Fibroblast of lung (primary cell): Measurements from ENCODE around the gene GABPA. TPM values are rescaled to one million over a fixed set of nuclear protein-coding genes. Genes with fewer than 3 reads are reported as not detected.

Experiments used
- DNase-seq, 2 donors: peaks; one replicate each; pipeline versions ENCODE4 v3.0.0 to v3.0.0-alpha.2; 2010; ENCODE audit warnings: low read depth in 2 of 2
- H2AFZ ChIP-seq: 2 replicates; pipeline ENCODE4 v1.5.1; 2012; ENCODE audit warnings: low read length, control low read depth, inconsistent platforms
- H3K27ac ChIP-seq: 2 replicates; pipeline ENCODE4 v1.5.1; 2011; ENCODE audit warnings: low read length, control low read depth; ENCODE audit not compliant: insufficient read depth
- H3K27me3 ChIP-seq: 2 replicates; pipeline ENCODE4 v1.5.1; 2011; ENCODE audit warnings: mild to moderate bottlenecking, low read length; ENCODE audit not compliant: control insufficient read depth, insufficient read depth
- H3K36me3 ChIP-seq: 2 replicates; pipeline ENCODE4 v1.5.1; 2011; ENCODE audit warnings: low read length; ENCODE audit not compliant: control insufficient read depth, insufficient read depth
- H3K4me1 ChIP-seq: 2 replicates; pipeline ENCODE4 v1.5.1; 2011; ENCODE audit warnings: low read length; ENCODE audit not compliant: control insufficient read depth, insufficient read depth; ENCODE audit errors: extremely low read depth
- H3K4me2 ChIP-seq: 2 replicates; pipeline ENCODE4 v1.5.1; 2011; ENCODE audit warnings: low read length, control low read depth; ENCODE audit not compliant: insufficient read depth; ENCODE audit errors: extremely low read depth
- H3K4me3 ChIP-seq, 4 experiments: fragments of 200-600 bp in 1 of 4; sonication (generic) in 1 of 4; replicated peaks in 1 of 4; 2 replicates each; pipeline ENCODE4 v1.5.1; 2011 to 2016; ENCODE audit warnings: low read length in 4 of 4, low read depth in 3 of 4, mild to moderate bottlenecking in 3 of 4, control low read depth in 2 of 4, inconsistent platforms in 1 of 4, mixed read lengths in 1 of 4; ENCODE audit not compliant: insufficient read depth in 1 of 4; ENCODE audit errors: control extremely low read depth in 1 of 4
- H3K79me2 ChIP-seq: 2 replicates; pipeline ENCODE4 v1.5.1; 2012; ENCODE audit warnings: mild to moderate bottlenecking, low read length, inconsistent platforms; ENCODE audit not compliant: control insufficient read depth, insufficient read depth
- H3K9ac ChIP-seq: 2 replicates; pipeline ENCODE4 v1.5.1; 2011; ENCODE audit warnings: mild to moderate bottlenecking, low read length, control low read depth; ENCODE audit not compliant: insufficient read depth
- H3K9me3 ChIP-seq: 2 replicates; pipeline ENCODE4 v1.5.1; 2012; ENCODE audit warnings: low read depth, low read length; ENCODE audit not compliant: control insufficient read depth, insufficient read depth
- H4K20me1 ChIP-seq: 2 replicates; pipeline ENCODE4 v1.5.1; 2011; ENCODE audit warnings: low read length; ENCODE audit not compliant: control insufficient read depth, insufficient read depth; ENCODE audit errors: extremely low read depth
- EZH2 ChIP-seq: IDR thresholded peaks from 2 replicates; pipeline ENCODE4 v1.5.1; 2012; ENCODE audit warnings: low read length, control low read depth, mild to moderate bottlenecking; ENCODE audit errors: missing control alignments
- polyA plus RNA-seq, 2 donors: library from polyadenylated mRNA; depleted of rRNA in 1 of 2; stranded (reverse) in 1 of 2; unstranded in 1 of 2; fragments of >200 nt; gene quantifications; 2 replicates each; pipeline ENCODE4 v1.2.1, GENCODE V29; 2011 to 2012; ENCODE audit warnings: missing spikeins in 1 of 2
- total RNA-seq: library from RNA; depleted of rRNA; stranded (reverse); fragments of >200 nt; gene quantifications from 2 replicates; pipeline ENCODE4 v1.2.1, GENCODE V29; 2014
- TF ChIP-seq, protein P1 (sequence below), 2 donors: IDR thresholded peaks in 1 of 2; conservative IDR thresholded peaks in 1 of 2; 1 replicate in 1 of 2; 2 replicates in 1 of 2; pipeline ENCODE4 v1.5.1; 2011 to 2012; ENCODE audit warnings: low read length in 2 of 2, control low read depth in 1 of 2, inconsistent platforms in 1 of 2, low read depth in 1 of 2, mild to moderate bottlenecking in 1 of 2

The GABPA gene
- total and polyA plus RNA-seq, 2 donors (not counting 1 experiment from before 2014, with no cell fraction given), result 20.5 to 28.6 TPM

DNA sequence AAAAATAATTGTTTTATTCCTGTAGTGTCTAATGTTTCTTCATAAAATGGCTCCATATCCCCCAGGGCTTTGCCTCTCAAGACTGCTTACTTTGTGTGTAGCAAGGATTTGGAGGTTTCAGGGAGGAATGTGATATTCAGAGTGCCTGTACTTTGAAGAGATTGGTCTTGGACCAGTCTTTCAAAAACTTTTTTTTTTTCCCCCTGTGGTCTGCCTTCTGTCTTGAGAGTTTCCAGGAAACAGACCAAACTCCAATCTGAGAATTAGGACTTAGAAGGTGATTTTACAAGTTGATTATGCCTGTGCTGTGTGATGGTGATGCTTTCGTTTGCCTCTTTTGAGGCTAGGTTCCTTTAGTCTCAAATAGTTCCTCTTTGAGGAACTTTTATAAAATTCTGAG lies 25.9 kb downstream of the GABPA start:
- Histone ChIP-seq H4K20me1 (no peaks in the 10 kb centered on the region), H3K4me1 (no peaks in the 10 kb centered on the region), H2AFZ (no peak overlapping the region), H3K4me2 (no peak overlapping the region), H3K27me3 (no peaks in the 10 kb centered on the region), H3K9me3 (no peaks in the 10 kb centered on the region), H3K9ac (no peak overlapping the region), H3K27ac (no peak overlapping the region), H3K79me2 (no peaks in the 10 kb centered on the region), H3K36me3 (peaks cover 2% of the 10 kb centered on the region), H3K4me3 (no peak overlapping the region)
- DNase-seq, result no peak
- no peak for TF ChIP-seq EZH2
- TF ChIP-seq, protein P1, sequence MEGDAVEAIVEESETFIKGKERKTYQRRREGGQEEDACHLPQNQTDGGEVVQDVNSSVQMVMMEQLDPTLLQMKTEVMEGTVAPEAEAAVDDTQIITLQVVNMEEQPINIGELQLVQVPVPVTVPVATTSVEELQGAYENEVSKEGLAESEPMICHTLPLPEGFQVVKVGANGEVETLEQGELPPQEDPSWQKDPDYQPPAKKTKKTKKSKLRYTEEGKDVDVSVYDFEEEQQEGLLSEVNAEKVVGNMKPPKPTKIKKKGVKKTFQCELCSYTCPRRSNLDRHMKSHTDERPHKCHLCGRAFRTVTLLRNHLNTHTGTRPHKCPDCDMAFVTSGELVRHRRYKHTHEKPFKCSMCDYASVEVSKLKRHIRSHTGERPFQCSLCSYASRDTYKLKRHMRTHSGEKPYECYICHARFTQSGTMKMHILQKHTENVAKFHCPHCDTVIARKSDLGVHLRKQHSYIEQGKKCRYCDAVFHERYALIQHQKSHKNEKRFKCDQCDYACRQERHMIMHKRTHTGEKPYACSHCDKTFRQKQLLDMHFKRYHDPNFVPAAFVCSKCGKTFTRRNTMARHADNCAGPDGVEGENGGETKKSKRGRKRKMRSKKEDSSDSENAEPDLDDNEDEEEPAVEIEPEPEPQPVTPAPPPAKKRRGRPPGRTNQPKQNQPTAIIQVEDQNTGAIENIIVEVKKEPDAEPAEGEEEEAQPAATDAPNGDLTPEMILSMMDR (conservative IDR thresholded peaks at IDR 0.05 in 1 of 2, IDR thresholded peaks at IDR 0.05 in 1 of 2; ENCODE audit: low read depth in 1 of 2, low read length in 2 of 2), result no peak

DNA sequence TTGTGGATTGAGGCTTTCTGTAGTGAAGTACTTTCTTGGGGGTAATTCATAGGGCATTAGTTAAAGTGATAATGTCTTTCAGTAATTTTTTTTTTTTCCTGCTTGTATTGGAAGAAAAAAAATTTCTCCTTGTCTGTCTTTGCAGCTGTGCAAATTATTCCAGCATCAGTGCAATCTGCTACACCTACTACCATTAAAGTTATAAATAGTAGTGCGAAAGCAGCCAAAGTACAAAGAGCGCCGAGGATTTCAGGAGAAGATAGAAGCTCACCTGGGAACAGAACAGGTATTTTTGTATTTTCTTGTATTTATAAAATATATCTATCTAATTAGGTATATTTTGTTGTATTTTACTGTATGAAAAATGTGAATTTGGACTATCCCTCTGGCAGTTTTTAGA lies 29.3 kb downstream of the GABPA start:
- Histone ChIP-seq H4K20me1 (no peaks in the 10 kb centered on the region), H3K27ac (no peak overlapping the region), H3K27me3 (no peaks in the 10 kb centered on the region), H3K4me3 (no peak overlapping the region), H3K9ac (no peak overlapping the region), H3K79me2 (no peaks in the 10 kb centered on the region), H3K36me3 (peaks cover 2% of the 10 kb centered on the region), H3K9me3 (no peaks in the 10 kb centered on the region), H3K4me1 (no peaks in the 10 kb centered on the region), H3K4me2 (no peak overlapping the region), H2AFZ (no peak overlapping the region)
- TF ChIP-seq EZH2, result no peak
- TF ChIP-seq, protein P1 (conservative IDR thresholded peaks at IDR 0.05 in 1 of 2, IDR thresholded peaks at IDR 0.05 in 1 of 2; ENCODE audit: low read depth in 1 of 2, low read length in 2 of 2), result no peak
- no peak for DNase-seq

DNA sequence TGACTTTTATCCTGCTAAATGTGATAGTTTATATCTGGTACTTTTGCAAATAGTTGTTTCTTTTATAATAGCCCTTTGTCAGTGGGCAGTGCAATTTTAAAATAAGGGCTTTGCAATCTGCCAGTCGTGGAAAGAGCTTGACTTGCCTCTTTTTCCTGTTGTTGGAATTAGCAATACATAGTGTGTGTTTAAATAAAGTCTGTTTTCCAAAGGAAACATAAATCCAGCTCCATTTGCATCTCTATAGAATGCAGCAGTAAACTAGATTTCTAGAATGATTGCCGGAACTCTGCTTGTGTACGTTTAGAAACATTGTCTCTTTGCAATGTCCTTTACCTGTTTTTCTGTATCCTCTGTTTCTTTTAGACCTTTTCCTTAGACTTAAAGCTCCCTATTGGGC lies 33.1 kb downstream of the GABPA start:
- Histone ChIP-seq H3K4me1 (no peaks in the 10 kb centered on the region), H3K4me3 (no peak overlapping the region), H3K9me3 (no peaks in the 10 kb centered on the region), H3K79me2 (no peaks in the 10 kb centered on the region), H2AFZ (no peak overlapping the region), H3K27me3 (no peaks in the 10 kb centered on the region), H3K27ac (no peak overlapping the region), H3K36me3 (peaks cover 2% of the 10 kb centered on the region), H3K9ac (no peak overlapping the region), H3K4me2 (no peak overlapping the region), H4K20me1 (no peaks in the 10 kb centered on the region)
- no peak for DNase-seq
- no peak for TF ChIP-seq EZH2
- TF ChIP-seq, protein P1 (conservative IDR thresholded peaks at IDR 0.05 in 1 of 2, IDR thresholded peaks at IDR 0.05 in 1 of 2; ENCODE audit: low read depth in 1 of 2, low read length in 2 of 2), result no peak
